HepG2 (cell line): ENCODE results near the gene RETREG2. TPM values are rescaled to one million over a fixed set of nuclear protein-coding genes. Genes with fewer than 3 reads are reported as not detected.

Source experiments
- AFF4 ChIP-seq: sonication (generic); formaldehyde crosslinking; IDR thresholded peaks from 2 replicates; pipeline ENCODE4 v1.4.0; 2020; ENCODE audit warnings: missing genetic modification reagents
- ARID4A ChIP-seq: sonication (generic); formaldehyde crosslinking; IDR thresholded peaks from 2 replicates; pipeline ENCODE4 v1.5.0; 2020; ENCODE audit warnings: mild to moderate bottlenecking, missing genetic modification reagents, borderline replicate concordance
- CBFB ChIP-seq: sonication (generic); formaldehyde crosslinking; IDR thresholded peaks from 2 replicates; pipeline ENCODE4 v1.4.0; 2020; ENCODE audit warnings: missing genetic modification reagents
- ETV5 ChIP-seq: IDR thresholded peaks from 2 replicates; pipeline ENCODE4 v1.6.1; 2018; ENCODE audit warnings: missing biosample characterization, missing genetic modification reagents, inconsistent platforms, borderline replicate concordance
- ISL2 ChIP-seq: sonication (generic); formaldehyde crosslinking; IDR thresholded peaks from 2 replicates; pipeline ENCODE4 v1.5.0; 2020; ENCODE audit warnings: missing genetic modification reagents
- NR3C1 ChIP-seq: sonication (generic); formaldehyde crosslinking; IDR thresholded peaks from 2 replicates; pipeline ENCODE4 v1.4.0; 2020; ENCODE audit warnings: missing genetic modification reagents
- SAFB2 ChIP-seq: sonication (generic); formaldehyde crosslinking; IDR thresholded peaks from 2 replicates; pipeline ENCODE4 v1.5.1; 2020; ENCODE audit warnings: missing genetic modification reagents, low read depth, mild to moderate bottlenecking, borderline replicate concordance
- TFE3 ChIP-seq: IDR thresholded peaks from 2 replicates; pipeline ENCODE4 v1.6.1; 2016
- YEATS4 ChIP-seq: sonication (generic); formaldehyde crosslinking; IDR thresholded peaks from 2 replicates; pipeline ENCODE4 v1.4.0; 2020; ENCODE audit warnings: missing genetic modification reagents, borderline replicate concordance
- ZNF225 ChIP-seq: sonication (generic); formaldehyde crosslinking; IDR thresholded peaks from 2 replicates; pipeline ENCODE4 v1.4.0; 2020; ENCODE audit warnings: mild to moderate bottlenecking, missing genetic modification reagents
- ZNF264 ChIP-seq: sonication (generic); formaldehyde crosslinking; IDR thresholded peaks from 2 replicates; pipeline ENCODE4 v1.4.0; 2020; ENCODE audit warnings: missing genetic modification reagents
- ZNF350 ChIP-seq: sonication (generic); formaldehyde crosslinking; IDR thresholded peaks from 2 replicates; pipeline ENCODE4 v1.4.0; 2020; ENCODE audit warnings: mild to moderate bottlenecking, low read depth, missing genetic modification reagents, borderline replicate concordance
- ZNF616 ChIP-seq: sonication (generic); formaldehyde crosslinking; IDR thresholded peaks from 2 replicates; pipeline ENCODE4 v1.5.0; 2020; ENCODE audit warnings: low read depth, mild to moderate bottlenecking, missing genetic modification reagents
- ZNF749 ChIP-seq: sonication (generic); formaldehyde crosslinking; IDR thresholded peaks from 2 replicates; pipeline ENCODE4 v1.8.0; 2022; ENCODE audit warnings: mild to moderate bottlenecking, missing genetic modification reagents, moderate library complexity, borderline replicate concordance
- ZXDC ChIP-seq: sonication (generic); formaldehyde crosslinking; IDR thresholded peaks from 2 replicates; pipeline ENCODE4 v1.5.0; 2020; ENCODE audit warnings: mild to moderate bottlenecking, missing genetic modification reagents
- polyA plus RNA-seq, 8 experiments: library from polyadenylated mRNA; depleted of rRNA in 3 of 8; stranded (reverse) in 7 of 8; unstranded in 1 of 8; fragments of >200 nt; fragmentation: Illumina TruSeq in 4 of 8; extraction: Trizol in 4 of 8; gene quantifications; 2 replicates each; pipeline versions ENCODE4 v1.2.1 to v1.2.3, GENCODE V29; 2011 to 2016; ENCODE audit warnings: low read depth in 4 of 8, missing spikeins in 1 of 8, mixed read lengths in 1 of 8; ENCODE audit not compliant: insufficient read depth in 1 of 8
- total RNA-seq, 5 experiments: library from RNA; depleted of rRNA; stranded (reverse); fragments of >200 nt; fragmentation: Illumina TruSeq; extraction: Trizol; gene quantifications; 2 replicates each; pipeline ENCODE4 v1.2.3, GENCODE V29; 2016; ENCODE audit warnings: low read depth in 1 of 5

RETREG2 gene
- total and polyA plus RNA-seq, 2 of the 13 experiments (the other 11 are each of a cell fraction or from before 2014, with no cell fraction given), result 86.0 to 134 TPM

- no peak for TF ChIP-seq ZXDC (CRISPR knock-in tag)
- peak; percentile 74; the same call in 1 of the 2 replicates for TF ChIP-seq ARID4A (CRISPR knock-in tag)
- TF ChIP-seq ZNF749 (CRISPR knock-in tag), result 0 out of 2 replicates have a peak, but pooled peaks have one; percentile 20
- TF ChIP-seq CBFB, result 0 out of 2 replicates have a peak, but pooled peaks have one; percentile 9
- TF ChIP-seq YEATS4 (CRISPR knock-in tag), result peak; percentile 70; the same call in 1 of the 2 replicates
- peak; percentile 41; the same call in 1 of the 2 replicates for TF ChIP-seq ZNF225 (CRISPR knock-in tag)
- 0 out of 2 replicates have a peak, but pooled peaks have one; percentile 31 for TF ChIP-seq ZNF264 (CRISPR knock-in tag)
- TF ChIP-seq TFE3 (CRISPR knock-in tag), result 0 out of 2 replicates have a peak, but pooled peaks have one; percentile 23
- 0 out of 2 replicates have a peak, but pooled peaks have one; percentile 25 for TF ChIP-seq ISL2 (CRISPR knock-in tag)
- TF ChIP-seq NR3C1 (CRISPR knock-in tag), result 0 out of 2 replicates have a peak, but pooled peaks have one; percentile 10
- no peak for TF ChIP-seq SAFB2 (CRISPR knock-in tag)
- TF ChIP-seq ZNF350 (CRISPR knock-in tag), result peak; percentile 46; the same call in 1 of the 2 replicates
- peak; percentile 78; the same call in 1 of the 2 replicates for TF ChIP-seq ETV5 (CRISPR knock-in tag)
- TF ChIP-seq AFF4 (CRISPR knock-in tag), result 0 out of 2 replicates have a peak, but pooled peaks have one; percentile 19
- TF ChIP-seq ZNF616 (CRISPR knock-in tag), result peak; percentile 58; the same call in 1 of the 2 replicates
Measured at GRCh38 chr2:219230059-219230540, 52.0 kb downstream of the RETREG2 start (continued).
